CD4-positive, alpha-beta T cell treated with Interleukin-1 beta for 1 hour (primary cell): Measurements from ENCODE around the gene LRP2.
"Not testable (repeated sequence)": the region's sequence is repeated elsewhere in the genome, so short reads cannot be mapped to it uniquely, and the experiment has no call there.

Experiments
- DNase-seq, 2 donors: peaks; one replicate each; pipeline ENCODE4 v3.0.0-alpha.2; 2020 to 2022

LRP2 gene

GRCh38 chr2:169300636-169301530, 61.5 kb downstream of the LRP2 start:
- no peak for DNase-seq

GRCh38 chr2:169298007-169298406, 64.3 kb downstream of the LRP2 start:
- no peak for DNase-seq

GRCh38 chr2:169294001-169294675, 68.2 kb downstream of the LRP2 start:
- DNase-seq: no peak

GRCh38 chr2:169291517-169291916, 70.8 kb downstream of the LRP2 start:
- no peak for DNase-seq

GRCh38 chr2:169290433-169290832, 71.9 kb downstream of the LRP2 start:
- no peak for DNase-seq

- no peak for DNase-seq
These were observed 74.7 kb downstream of the LRP2 start for GRCh38 chr2:169287666-169288065.

GRCh38 chr2:169286624-169287231, 75.6 kb downstream of the LRP2 start:
- no peak for DNase-seq

GRCh38 chr2:169285531-169286235, 76.7 kb downstream of the LRP2 start:
- no peak for DNase-seq

GRCh38 chr2:169280502-169280901, 81.8 kb downstream of the LRP2 start:
- DNase-seq: no peak

GRCh38 chr2:169275696-169276444, 86.5 kb downstream of the LRP2 start:
- no peak for DNase-seq

GRCh38 chr2:169272010-169272409, 90.3 kb downstream of the LRP2 start:
- no peak for DNase-seq

GRCh38 chr2:169270574-169270973, 91.8 kb downstream of the LRP2 start:
- not testable (repeated sequence) for DNase-seq

- no peak for DNase-seq
These were observed 96.7 kb downstream of the LRP2 start for GRCh38 chr2:169265591-169265990.

- no peak for DNase-seq
These were observed 101.3 kb downstream of the LRP2 start for GRCh38 chr2:169260846-169261642.

GRCh38 chr2:169260246-169260645, 102.1 kb downstream of the LRP2 start:
- no peak for DNase-seq

GRCh38 chr2:169259402-169259801, 102.9 kb downstream of the LRP2 start:
- no peak for DNase-seq

GRCh38 chr2:169258045-169258601, 104.2 kb downstream of the LRP2 start:
- no peak for DNase-seq

GRCh38 chr2:169254774-169255173, 107.6 kb downstream of the LRP2 start:
- DNase-seq: no peak

- DNase-seq: no peak
These were observed 115.1 kb downstream of the LRP2 start for GRCh38 chr2:169247211-169247610.

GRCh38 chr2:169240405-169240804, 121.9 kb downstream of the LRP2 start:
- no peak for DNase-seq

- no peak for DNase-seq
These were observed 124.4 kb downstream of the LRP2 start for GRCh38 chr2:169237939-169238338.
